Activated CD4-positive, alpha-beta T cell treated with anti-CD3 and anti-CD28 coated beads, Interleukin-2, amount 50 U/mL, for 16 hours (primary cell): ENCODE results near the gene TSBP1.
"Not testable (repeated sequence)": the region's sequence is repeated elsewhere in the genome, so short reads cannot be mapped to it uniquely, and the experiment has no call there.

Source experiments
- DNase-seq: peaks from one replicate; pipeline ENCODE4 v3.0.0-alpha.2; 2020

Gene TSBP1

DNA sequence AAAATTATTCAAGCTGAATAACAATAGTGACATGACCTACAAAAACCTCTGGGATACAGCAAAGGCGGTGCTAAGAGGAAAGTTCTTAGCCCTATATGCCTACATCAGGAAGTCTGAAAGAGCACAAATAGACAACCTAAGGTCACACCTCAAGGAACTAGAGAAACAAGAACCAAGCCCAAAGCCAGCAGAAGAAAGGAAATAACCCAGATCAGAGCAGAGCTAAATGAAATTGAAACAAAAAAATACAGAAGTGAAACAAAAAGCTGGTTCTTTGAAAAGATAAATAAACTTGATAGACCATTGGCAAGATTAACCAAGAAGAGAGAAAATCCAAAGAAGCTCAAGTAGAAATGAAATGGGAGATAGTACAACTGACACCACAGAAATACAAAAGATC, 100.3 kb downstream of the TSBP1 start:
- DNase-seq, result no peak

DNA sequence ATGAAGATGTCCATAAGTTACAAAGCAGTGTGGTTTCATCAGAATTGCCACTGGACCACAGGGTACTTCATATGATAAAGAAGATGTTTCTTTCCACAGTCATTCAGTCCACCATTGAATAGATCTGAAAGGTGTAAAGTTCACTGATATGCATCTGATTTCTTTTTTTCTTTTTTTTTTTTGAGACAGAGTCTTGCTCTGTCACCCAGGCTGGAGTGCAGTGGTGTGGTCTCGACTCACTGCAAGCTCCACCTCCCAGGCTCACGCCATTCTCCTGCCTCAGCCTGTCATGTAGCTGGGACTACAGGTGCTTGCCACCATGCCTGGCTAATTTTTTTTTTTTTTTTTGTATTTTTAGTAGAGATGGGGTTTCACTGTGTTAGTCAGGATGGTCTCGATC, 103.2 kb downstream of the TSBP1 start:
- not testable (repeated sequence) for DNase-seq

DNA sequence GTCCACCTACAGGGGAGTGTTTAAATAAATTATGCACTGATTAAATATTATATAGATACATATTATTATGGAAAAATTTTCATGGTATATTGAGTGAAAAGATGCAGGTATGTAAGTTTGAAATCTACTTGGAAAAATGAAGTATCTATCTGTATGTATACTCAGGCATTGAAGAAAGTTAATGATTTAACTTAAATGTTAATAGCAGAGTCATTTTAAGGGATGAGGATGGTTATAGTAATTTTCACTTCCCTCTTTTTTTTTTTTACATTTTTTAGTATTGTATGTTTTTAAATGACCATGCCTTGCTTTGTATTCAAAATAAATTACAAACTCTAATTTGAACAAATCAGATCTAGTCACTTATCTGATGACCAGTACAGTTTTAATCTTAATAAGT, 104.7 kb downstream of the TSBP1 start:
- DNase-seq, result no peak

DNA sequence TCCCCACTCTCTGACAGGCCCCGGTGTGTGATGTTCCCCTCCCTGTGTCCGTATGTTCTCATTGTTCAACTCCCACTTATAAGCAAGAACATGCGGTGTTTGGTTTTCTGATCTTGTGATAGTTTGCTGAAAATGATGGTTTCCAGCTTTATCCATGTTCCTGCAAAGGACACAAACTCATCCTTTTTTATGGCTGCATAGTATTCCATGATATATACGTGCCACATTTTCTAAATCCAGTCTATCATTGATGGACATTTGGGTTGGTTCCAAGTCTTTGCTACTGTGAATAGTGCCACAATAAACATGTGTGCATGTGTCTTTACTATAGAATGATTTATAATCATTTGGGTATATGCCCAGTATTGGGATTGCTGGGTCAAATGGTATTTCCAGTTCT, 114.4 kb downstream of the TSBP1 start:
- not testable (repeated sequence) for DNase-seq

DNA sequence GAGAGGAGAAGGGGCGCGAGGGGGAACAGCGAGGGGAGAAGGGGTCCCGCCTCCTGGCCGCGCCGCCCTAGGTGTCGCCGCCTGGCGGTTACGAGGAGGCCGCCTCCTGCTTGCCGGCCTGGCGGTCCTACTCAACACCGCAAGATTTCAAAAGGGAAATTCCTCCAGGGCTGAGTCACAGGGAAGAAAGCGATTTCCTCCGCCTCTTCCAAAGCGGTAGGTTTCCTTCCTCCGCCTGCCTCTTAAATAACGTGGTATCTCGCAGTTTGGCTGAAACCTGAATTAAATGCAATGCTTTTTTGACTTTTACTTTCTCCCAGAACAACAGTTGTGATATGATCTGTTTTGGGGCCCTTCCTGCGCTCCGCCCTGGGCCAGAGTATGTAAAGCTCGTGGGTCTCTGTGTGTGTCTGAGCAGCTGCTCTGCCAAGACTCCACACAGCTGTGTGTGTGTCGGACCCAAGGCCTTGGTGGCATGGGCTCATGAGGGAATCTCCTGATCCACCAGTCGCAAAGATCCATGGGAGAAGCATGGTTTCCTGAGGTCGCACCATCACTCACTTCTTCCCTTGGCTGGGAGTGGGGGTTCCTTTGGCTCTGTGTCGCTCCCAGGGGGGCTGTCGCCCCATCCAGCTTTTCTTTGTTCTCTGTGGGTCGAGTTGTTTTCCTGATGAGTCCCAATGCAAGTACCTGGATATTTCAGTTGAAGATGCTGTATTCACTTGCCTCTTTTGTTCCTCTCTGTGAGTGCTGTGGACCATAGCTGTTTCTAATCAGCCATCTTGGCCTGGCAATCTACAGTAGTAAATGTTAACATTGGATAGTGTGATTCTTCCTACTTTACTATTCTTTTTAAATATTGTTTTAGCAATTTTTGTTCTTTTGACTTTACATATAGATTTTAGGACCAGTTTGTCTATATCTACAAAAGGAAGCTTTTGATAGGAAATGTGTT, 116.2 kb downstream of the TSBP1 start:
- DNase-seq, result peak; percentile 75

DNA sequence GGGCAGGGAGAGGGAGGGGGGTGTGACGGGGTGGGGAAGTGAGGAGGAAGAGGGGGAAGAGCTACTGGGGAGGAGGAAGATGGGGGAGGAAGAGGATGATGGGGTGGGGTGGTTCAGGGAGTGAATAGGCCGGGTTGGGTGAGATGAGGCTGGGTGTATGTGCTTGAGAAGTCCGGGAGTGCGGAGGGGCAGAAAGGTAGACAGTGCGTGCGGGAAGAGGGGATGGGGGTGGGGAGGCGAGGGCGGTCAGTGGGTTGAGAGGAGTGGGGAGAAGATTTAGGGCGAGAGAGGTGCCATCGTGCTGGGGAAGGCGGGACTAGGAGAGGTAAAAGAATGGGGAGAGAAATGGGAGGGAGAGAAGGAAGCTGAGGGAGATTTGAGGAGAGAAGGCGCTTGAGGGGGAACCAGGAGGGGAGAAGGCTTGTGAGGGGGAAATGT, 116.9 kb downstream of the TSBP1 start:
- no peak for DNase-seq

DNA sequence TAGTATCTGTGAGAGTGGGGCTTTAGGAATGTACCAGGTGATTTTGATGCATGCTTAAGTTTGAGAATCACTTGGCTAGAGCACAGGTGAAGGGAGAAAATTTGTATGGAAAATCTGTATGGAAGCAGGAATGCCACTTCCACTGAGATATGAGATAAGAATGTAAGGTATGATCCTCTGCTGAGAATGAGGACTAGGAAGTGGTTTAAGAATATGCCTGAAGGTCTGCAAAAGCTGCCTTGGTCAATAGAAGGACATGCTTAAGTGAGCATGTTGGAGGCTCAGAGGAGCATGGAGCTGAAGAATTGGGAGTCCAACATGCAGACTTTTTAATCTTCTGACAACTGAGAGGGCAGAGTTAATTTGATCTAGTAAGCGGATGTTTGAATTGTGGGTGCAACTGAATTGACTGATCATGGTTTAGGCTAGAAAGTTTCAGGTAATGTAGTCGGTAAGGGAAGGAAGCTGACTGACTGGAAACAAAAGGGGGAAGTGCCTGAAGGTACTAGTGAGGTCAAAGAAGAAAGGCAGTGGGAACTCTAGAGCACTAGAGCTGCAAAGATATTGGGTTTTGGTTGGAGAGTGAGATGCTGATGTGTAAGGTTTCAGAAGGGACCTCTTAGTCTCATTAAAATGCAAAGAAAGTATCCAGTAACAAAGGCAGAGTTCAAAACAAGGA, 119.2 kb downstream of the TSBP1 start:
- peak; percentile 48 for DNase-seq

DNA sequence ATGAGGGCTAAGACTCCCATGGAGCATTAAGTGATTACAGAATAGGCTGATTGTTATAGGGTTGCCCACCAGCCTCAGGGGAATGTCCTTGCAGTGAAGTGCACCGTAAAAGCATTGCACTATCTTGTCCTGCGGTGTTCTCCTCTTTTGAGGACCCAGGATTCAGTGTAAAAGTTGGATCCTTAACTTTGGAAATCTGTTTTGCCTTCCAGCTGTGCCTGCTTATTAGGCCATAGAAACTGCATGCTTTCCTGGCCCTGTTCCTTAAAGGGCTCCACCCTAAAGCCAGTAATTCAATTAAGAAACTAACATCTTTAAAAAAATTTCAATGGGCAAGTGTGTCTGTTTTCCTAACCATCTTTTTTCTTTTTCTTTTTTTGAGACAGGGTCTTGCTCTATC, 122.4 kb downstream of the TSBP1 start:
- no peak for DNase-seq

DNA sequence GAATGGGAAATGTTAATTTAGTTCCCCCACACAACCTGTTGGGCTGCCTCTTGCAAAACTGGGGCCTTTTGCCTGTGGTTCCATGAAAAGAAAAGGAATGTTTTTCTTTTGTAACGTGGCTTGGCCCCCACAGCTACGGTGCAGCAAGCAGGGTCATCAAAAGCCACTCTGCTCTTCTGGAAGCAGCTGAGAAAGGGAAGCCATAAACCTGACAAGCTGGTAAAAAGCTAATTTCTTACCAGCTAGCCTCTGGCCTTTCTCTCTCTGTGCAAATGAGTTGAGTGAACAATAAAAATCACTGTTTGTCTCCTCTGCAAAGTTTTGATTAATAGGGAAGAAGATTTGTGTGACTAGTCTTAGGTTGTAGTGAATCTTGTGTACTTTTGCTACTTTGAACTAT, 124.3 kb downstream of the TSBP1 start:
- no peak for DNase-seq

DNA sequence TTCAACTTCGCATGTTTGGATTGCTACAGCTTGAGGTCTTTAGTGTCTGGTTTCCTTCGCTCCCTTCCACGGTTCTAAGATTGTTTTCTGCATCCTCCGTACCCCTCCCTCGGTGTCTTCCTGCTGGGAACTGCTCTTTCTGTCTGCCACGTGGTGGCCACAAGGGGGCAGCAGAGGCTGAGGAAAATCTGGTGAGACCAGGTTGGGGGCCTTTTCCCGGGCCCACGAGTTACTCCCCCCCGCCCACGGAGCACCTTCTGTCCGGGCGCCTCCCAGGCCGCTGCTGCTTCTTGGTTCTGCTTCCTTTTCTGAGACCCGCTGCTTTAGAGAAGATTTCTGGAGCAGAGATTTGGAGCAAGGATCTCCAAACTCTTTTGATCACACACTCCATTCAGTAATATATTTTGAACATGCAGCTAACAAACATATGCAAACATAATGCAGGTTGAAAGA, 126.7 kb downstream of the TSBP1 start:
- DNase-seq, result peak; percentile 71

DNA sequence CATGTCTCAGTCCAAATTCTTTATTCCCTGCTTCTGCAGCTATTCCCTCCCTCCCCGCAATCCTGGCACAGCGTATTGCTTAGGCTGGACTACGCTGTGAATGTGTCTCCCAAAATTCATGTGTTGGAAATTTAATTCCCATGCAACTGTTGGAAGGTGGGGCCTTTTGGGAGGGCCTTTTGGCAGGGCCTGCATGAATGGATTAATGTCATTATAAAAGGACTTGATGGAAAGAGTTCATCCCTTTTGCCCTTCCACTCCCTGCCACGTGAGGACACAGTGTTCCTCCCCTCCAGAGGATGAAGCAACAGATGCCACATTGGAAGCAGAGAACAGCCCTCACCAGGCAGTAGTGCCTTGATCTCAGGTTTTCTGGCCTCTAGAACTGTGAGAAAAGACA, 127.4 kb downstream of the TSBP1 start:
- DNase-seq, result no peak
